ENCODE data around the gene SYT7. TPM values are rescaled to one million over a fixed set of nuclear protein-coding genes. Genes with fewer than 3 reads are reported as not detected.

The SYT7 gene
- total RNA-seq, 2 donors from 2014 or later = 2.0 to 3.4 TPM

- H3K27ac Mint-ChIP-seq = no peak overlapping the region
- peak overlapping the region; percentile 75 for H3K4me3 ChIP-seq (ENCODE audit: low read length)
- DNase-seq = peak; percentile 96
- H3K9me3 ChIP-seq (ENCODE audit: control insufficient read depth, low read length) = no peaks in the 10 kb centered on the region
- H3K27me3 Mint-ChIP-seq (ENCODE audit: insufficient read depth) = peaks cover 80% of the 10 kb centered on the region
- H3K4me3 Mint-ChIP-seq = peak overlapping the region; percentile 58
- no peak overlapping the region for H3K27ac ChIP-seq (ENCODE audit: low read depth, low read length)
- H3K9me3 Mint-ChIP-seq = no peaks in the 10 kb centered on the region
- peaks cover 11% of the 10 kb centered on the region for H3K4me1 Mint-ChIP-seq
- WGBS, 2 experiments (ENCODE audit: insufficient coverage in 1 of 2, insufficient read length in 1 of 2) = 0 to 10% methylated on average over 5 to 30 of the region's 30 CpGs
- TF ChIP-seq, protein P1, sequence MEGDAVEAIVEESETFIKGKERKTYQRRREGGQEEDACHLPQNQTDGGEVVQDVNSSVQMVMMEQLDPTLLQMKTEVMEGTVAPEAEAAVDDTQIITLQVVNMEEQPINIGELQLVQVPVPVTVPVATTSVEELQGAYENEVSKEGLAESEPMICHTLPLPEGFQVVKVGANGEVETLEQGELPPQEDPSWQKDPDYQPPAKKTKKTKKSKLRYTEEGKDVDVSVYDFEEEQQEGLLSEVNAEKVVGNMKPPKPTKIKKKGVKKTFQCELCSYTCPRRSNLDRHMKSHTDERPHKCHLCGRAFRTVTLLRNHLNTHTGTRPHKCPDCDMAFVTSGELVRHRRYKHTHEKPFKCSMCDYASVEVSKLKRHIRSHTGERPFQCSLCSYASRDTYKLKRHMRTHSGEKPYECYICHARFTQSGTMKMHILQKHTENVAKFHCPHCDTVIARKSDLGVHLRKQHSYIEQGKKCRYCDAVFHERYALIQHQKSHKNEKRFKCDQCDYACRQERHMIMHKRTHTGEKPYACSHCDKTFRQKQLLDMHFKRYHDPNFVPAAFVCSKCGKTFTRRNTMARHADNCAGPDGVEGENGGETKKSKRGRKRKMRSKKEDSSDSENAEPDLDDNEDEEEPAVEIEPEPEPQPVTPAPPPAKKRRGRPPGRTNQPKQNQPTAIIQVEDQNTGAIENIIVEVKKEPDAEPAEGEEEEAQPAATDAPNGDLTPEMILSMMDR (conservative IDR thresholded peaks at IDR 0.05) = peak; percentile 66
- H3K36me3 Mint-ChIP-seq (ENCODE audit: low read depth) = no peaks in the 10 kb centered on the region
- no peaks in the 10 kb centered on the region for H3K36me3 ChIP-seq (ENCODE audit: control insufficient read depth, insufficient read depth, low read length)
- peaks cover 81% of the 10 kb centered on the region for H3K27me3 ChIP-seq (ENCODE audit: control insufficient read depth, insufficient read depth, low read length, poor library complexity, severe bottlenecking)
- H3K4me1 ChIP-seq (ENCODE audit: control insufficient read depth, insufficient read depth, low read length) = peaks cover 4% of the 10 kb centered on the region
- no peak overlapping the region for H3K9ac ChIP-seq (ENCODE audit: extremely low read depth, low read length, poor library complexity, severe bottlenecking)
Observed at GRCh38 chr11:61587951-61588727, 7.3 kb upstream of the SYT7 start.

DNA sequence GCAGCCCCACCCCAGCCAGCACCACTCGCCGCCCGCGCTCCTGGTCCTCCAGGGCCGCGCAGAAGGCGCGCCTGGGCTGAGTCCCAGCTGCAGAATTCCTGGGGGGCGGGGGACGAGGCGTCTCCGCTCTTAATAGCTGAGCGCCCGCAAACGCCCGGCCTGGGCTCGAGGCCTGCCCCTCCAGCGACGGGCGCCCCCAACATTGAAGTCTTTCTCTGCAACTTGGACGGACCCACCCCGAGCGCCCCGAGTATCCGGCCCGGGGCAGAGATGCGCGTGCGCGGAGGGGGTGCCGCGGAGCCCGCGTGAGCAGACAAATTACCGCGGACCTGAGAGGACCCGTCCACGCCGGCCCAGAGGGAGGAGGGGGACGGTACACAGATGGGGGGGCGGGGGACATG is 6.7 kb upstream of the SYT7 start:
- H3K9me3 ChIP-seq (ENCODE audit: control insufficient read depth, low read length) = no peaks in the 10 kb centered on the region
- peaks cover 87% of the 10 kb centered on the region for H3K27me3 ChIP-seq (ENCODE audit: control insufficient read depth, insufficient read depth, low read length, poor library complexity, severe bottlenecking)
- no peak overlapping the region for H3K27ac ChIP-seq (ENCODE audit: low read depth, low read length)
- TF ChIP-seq, protein P1 (conservative IDR thresholded peaks at IDR 0.05) = no peak
- Mint-ChIP-seq H3K27me3 (ENCODE audit: insufficient read depth) (peaks cover 86% of the 10 kb centered on the region), H3K27ac (no peak overlapping the region), H3K36me3 (ENCODE audit: low read depth) (no peaks in the 10 kb centered on the region), H3K4me3 (peak overlapping the region; percentile 58), H3K4me1 (peaks cover 11% of the 10 kb centered on the region), H3K9me3 (no peaks in the 10 kb centered on the region)
- DNase-seq = peak; percentile 86
- WGBS, 2 experiments (ENCODE audit: insufficient coverage in 1 of 2, insufficient read length in 1 of 2) = 5 to 13% methylated on average over 8 to 41 of the region's 41 CpGs
- H3K36me3 ChIP-seq (ENCODE audit: control insufficient read depth, insufficient read depth, low read length) = no peaks in the 10 kb centered on the region
- H3K4me1 ChIP-seq (ENCODE audit: control insufficient read depth, insufficient read depth, low read length) = peaks cover 4% of the 10 kb centered on the region
- H3K9ac ChIP-seq (ENCODE audit: extremely low read depth, low read length, poor library complexity, severe bottlenecking) = no peak overlapping the region
- H3K4me3 ChIP-seq (ENCODE audit: low read length) = peak overlapping the region; percentile 75

- Histone ChIP-seq H3K4me1 (ENCODE audit: control insufficient read depth, insufficient read depth, low read length) (peaks cover 4% of the 10 kb centered on the region), H3K27ac (ENCODE audit: low read depth, low read length) (no peak overlapping the region), H3K27me3 (ENCODE audit: control insufficient read depth, insufficient read depth, low read length, poor library complexity, severe bottlenecking) (peaks cover 88% of the 10 kb centered on the region), H3K4me3 (ENCODE audit: low read length) (peak overlapping the region; percentile 75), H3K9me3 (ENCODE audit: control insufficient read depth, low read length) (no peaks in the 10 kb centered on the region), H3K36me3 (ENCODE audit: control insufficient read depth, insufficient read depth, low read length) (no peaks in the 10 kb centered on the region), H3K9ac (ENCODE audit: extremely low read depth, low read length, poor library complexity, severe bottlenecking) (no peak overlapping the region)
- Mint-ChIP-seq H3K4me3 (peak overlapping the region; percentile 58), H3K9me3 (no peaks in the 10 kb centered on the region), H3K27me3 (ENCODE audit: insufficient read depth) (peaks cover 86% of the 10 kb centered on the region), H3K27ac (no peak overlapping the region), H3K4me1 (peaks cover 11% of the 10 kb centered on the region), H3K36me3 (ENCODE audit: low read depth) (no peaks in the 10 kb centered on the region)
- 49 to 59% methylated on average over 7 to 13 of the region's 13 CpGs for WGBS, 2 experiments (ENCODE audit: insufficient coverage in 1 of 2, insufficient read length in 1 of 2)
- TF ChIP-seq, protein P1 (conservative IDR thresholded peaks at IDR 0.05) = no peak
- DNase-seq = no peak
Observed at GRCh38 chr11:61586792-61587430, 6.0 kb upstream of the SYT7 start.

All from endodermal cell (in vitro differentiated cells).